Activated CD4-positive, CD25-positive, alpha-beta regulatory T cell treated with anti-CD3 and anti-CD28 coated beads, Interleukin-2, amount 50 U/mL, for 72 hours (primary cell): Measurements from ENCODE around the gene FCRL6.

Source experiments
- DNase-seq: peaks from one replicate; pipeline ENCODE4 v3.0.0; 2021

FCRL6 gene

GRCh38 chr1:159835862-159836525 lies 33.8 kb downstream of the FCRL6 start:
- no peak for DNase-seq

GRCh38 chr1:159838715-159839114 lies 36.6 kb downstream of the FCRL6 start:
- DNase-seq: no peak

GRCh38 chr1:159839116-159839849 lies 37.1 kb downstream of the FCRL6 start:
- no peak for DNase-seq

GRCh38 chr1:159841749-159842148 lies 39.6 kb downstream of the FCRL6 start:
- DNase-seq: no peak

- DNase-seq: no peak
Observed at GRCh38 chr1:159843459-159843858, 41.3 kb downstream of the FCRL6 start.

- DNase-seq: no peak
Observed at GRCh38 chr1:159845751-159846629, 43.8 kb downstream of the FCRL6 start.

- no peak for DNase-seq
Observed at GRCh38 chr1:159847231-159847630, 45.1 kb downstream of the FCRL6 start.

GRCh38 chr1:159848326-159848725 lies 46.2 kb downstream of the FCRL6 start:
- DNase-seq: no peak

- DNase-seq: no peak
Observed at GRCh38 chr1:159849626-159850366, 47.6 kb downstream of the FCRL6 start.

GRCh38 chr1:159851407-159851806 lies 49.2 kb downstream of the FCRL6 start:
- DNase-seq: no peak

- DNase-seq: no peak
Observed at GRCh38 chr1:159853417-159854115, 51.4 kb downstream of the FCRL6 start.

- peak; percentile 41 for DNase-seq
Observed at GRCh38 chr1:159854116-159854692, 52.0 kb downstream of the FCRL6 start.

- peak; percentile 78 for DNase-seq
Observed at GRCh38 chr1:159854693-159855192, 52.6 kb downstream of the FCRL6 start.

- DNase-seq: no peak
Observed at GRCh38 chr1:159855709-159856108, 53.5 kb downstream of the FCRL6 start.

- no peak for DNase-seq
Observed at GRCh38 chr1:159856576-159856975, 54.4 kb downstream of the FCRL6 start.

GRCh38 chr1:159857889-159858288 lies 55.7 kb downstream of the FCRL6 start:
- DNase-seq: no peak

- DNase-seq: no peak
Observed at GRCh38 chr1:159859767-159860322, 57.7 kb downstream of the FCRL6 start.

GRCh38 chr1:159860456-159860855 lies 58.3 kb downstream of the FCRL6 start:
- DNase-seq: no peak

GRCh38 chr1:159861218-159861617 lies 59.1 kb downstream of the FCRL6 start:
- no peak for DNase-seq

GRCh38 chr1:159862031-159862430 lies 59.9 kb downstream of the FCRL6 start:
- no peak for DNase-seq

- DNase-seq: no peak
Observed at GRCh38 chr1:159862557-159862956, 60.4 kb downstream of the FCRL6 start, which contains the start of gene VSIG8. TSS of gene VSIG8 (minus strand) at chr1:159862657. CDS start at chr1:159862521, 136 bp downstream.
